Left kidney (tissue), 2 donors: Measurements from ENCODE around the gene GADD45A. TPM values are rescaled to one million over a fixed set of nuclear protein-coding genes. Genes with fewer than 3 reads are reported as not detected.
"Not testable (repeated sequence)": the region's sequence is repeated elsewhere in the genome, so short reads cannot be mapped to it uniquely, and the experiment has no call there.

Experiments used
- DNase-seq: peaks from one replicate; pipeline ENCODE4 v3.0.0-alpha.2; 2013
- polyA plus RNA-seq: library from polyadenylated mRNA; unstranded; fragments of 120-200 nt; gene quantifications from one replicate; pipeline ENCODE4 v1.2.1, GENCODE V29; 2013; ENCODE audit not compliant: insufficient read length

GADD45A gene
- polyA plus RNA-seq, 1 donor: 113 TPM

DNA sequence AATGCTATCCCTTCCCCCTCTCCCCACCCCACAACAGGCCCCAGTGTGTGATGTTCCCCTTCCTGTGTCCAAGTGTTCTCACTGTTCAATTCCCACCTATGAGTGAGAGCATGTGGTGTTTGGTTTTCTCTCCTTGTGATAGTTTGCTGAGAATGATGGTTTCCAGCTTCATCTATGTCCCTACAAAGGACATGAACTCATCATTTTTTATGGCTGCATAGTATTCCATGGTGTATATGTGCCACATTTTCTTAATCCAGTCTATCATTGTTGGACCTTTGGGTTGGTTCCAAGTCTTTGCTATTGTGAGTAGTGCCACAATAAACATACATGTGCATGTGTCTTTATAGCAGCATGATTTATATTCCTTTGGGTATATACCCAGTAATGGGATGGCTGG, 19.7 kb upstream of the GADD45A start:
- DNase-seq: not testable (repeated sequence)

DNA sequence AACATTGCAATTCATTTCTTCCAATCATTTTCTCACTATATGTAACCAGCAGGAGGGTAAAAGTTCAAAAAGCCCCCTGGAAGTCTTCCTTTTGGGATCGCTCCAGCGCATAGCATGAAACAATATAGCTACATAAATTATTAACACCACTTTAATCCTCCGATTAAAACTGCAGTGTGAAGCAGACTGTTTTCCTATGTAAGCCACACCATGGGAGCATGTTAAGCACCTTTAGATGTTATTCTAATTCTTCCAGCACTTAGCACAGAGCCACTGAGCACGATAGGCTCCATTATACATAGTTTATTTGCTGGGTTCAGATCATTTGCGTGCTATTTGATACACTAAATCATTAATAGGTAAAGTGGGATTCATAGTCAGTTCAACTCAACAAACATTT, 18.4 kb upstream of the GADD45A start:
- DNase-seq: no peak

DNA sequence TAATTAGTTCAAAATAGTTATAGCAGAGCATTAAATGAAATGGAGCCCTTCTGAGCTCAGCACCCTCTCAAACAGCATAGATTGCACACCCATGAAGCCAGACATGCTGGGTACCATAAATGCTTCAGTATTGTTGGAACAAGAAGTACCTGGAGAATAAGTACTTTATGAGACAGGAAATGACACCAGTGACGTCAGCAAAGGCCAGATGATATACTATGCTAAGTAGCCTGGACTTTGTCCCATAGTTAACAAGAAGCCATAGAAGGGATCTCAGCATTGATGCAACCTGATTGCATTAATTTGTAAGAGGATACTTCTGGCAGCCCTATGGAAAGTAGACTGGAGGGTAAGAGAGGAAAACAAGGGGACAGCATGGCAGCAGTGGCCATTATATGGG, 16.3 kb upstream of the GADD45A start:
- no peak for DNase-seq

DNA sequence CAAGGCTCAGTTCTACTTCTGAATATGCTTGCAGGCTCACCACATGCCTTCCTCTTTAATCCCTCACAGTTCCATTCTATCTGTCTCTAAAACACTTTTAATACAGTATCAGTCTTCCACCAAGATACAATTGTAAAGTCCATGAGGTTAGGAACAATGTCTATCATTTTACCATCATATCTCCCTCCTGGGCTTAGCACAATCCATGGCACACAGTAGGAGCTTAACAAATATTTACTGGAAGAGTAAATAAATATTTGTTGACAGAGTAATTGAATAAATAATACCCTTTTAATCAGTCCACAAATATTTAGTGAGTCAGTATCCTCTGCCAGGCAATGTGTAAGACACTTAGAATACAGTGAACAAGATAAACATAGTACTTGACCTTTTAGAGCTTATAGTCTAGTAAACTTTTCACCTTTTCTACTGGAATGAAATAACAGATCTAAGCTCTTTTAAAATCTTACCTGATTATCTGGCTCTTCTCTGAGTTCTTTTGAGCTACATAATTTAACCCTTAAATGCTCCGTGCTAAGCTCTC, 12.7 kb upstream of the GADD45A start:
- no peak for DNase-seq

DNA sequence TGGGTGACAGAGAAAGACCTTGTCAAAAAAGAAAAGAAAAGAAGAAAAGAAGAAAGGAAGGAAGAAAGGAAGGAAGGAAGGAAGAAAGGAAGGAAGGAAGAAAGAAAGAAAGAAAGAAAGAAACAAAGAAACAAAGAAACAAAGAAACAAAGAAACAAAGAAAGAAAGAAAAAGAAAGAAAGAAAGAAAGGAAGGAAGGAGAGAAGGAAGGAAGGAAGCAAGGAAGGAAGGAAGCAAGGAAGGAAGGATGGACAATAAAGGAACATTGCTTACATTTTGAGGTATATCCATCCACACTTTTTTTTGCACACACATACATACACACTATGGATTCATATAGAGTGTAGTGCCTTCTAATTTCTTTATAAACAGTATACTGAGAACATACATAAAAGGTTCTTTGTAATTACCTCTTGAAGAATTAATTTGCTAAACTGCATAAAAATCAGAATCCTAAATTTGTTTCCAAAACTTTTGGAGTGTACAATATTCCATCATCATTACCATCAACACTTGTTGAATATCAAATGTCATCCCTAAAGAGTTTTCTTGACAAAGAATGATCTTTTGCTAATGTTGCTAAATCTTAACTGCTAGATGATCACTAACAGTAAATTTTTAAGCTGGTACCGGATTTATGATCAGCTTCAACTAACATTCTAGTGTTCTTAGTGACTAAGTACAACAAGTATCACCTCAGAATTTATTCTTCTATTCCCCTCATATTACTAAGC, 11.4 kb upstream of the GADD45A start:
- no peak for DNase-seq

DNA sequence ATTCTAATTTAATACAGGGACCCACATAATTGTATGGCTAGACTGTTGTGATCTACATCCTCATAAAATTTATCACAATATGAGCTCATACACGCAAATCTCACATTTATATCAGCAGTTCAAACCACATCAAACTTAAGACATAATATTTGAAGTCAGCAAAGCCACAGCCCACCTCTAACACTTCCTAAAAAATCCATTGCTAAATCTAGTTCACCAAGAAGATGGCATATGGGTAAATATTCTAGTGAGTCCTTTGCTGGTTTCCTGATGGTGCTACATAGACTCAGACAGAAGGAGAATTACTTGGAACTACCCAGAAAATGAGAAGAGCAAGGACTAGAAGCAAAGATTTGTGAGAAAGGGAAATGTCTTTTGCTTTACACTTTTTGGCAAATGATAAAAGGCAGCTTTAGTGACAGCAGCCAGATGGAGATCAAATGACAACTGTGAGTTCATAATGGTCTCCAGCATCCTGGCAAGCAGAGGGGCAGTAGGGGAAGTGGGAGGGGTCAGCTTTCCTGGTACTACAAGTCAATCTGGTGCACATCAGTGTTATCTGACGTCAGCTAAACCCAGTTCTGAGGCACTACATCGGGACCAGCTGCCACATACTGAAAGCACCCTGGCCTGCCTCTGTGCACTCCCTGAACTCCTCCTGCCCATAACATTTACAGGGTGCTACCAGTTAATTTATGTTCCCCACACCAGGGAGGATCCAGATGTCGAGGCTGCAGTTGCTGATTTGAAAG, 10.6 kb upstream of the GADD45A start:
- DNase-seq: peak; percentile 49

DNA sequence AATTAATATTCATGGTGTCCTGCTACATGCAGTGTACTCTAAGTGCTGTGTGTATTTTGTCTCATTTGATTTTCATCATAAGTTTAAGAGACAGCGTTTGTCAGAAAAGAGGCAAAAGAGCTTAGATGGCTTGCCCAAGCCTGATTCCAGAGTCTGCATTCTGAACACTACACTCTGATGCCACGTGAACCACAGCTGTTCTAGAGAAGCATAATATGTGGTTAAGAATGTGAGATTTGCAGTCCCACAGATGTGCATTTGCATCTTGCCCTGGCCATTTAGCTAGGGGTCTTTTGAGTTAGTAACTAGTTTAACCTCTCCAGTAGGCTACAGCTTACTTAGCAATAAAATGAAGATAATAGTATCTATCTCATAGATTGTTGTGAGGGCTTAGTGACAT, 9.2 kb upstream of the GADD45A start:
- DNase-seq: no peak

DNA sequence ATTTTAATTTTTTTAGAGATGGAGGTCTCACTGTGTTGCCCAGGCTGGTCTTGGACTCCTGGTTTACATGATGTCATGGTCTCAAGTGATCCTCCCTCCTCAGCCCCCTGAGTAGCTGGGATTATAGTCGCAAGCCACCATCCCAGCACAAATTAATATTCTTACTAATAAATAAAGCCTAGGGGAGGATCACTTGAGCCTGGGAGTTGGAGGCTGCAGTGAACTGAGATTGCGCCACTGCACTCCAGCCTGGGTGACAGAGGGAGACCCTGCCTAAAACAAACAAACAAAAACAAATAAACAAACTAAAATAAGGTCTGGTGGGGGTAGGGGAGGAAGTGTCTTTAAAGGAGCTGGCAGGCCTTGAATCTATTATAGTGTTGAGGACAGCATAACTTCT, 8.7 kb upstream of the GADD45A start:
- no peak for DNase-seq

DNA sequence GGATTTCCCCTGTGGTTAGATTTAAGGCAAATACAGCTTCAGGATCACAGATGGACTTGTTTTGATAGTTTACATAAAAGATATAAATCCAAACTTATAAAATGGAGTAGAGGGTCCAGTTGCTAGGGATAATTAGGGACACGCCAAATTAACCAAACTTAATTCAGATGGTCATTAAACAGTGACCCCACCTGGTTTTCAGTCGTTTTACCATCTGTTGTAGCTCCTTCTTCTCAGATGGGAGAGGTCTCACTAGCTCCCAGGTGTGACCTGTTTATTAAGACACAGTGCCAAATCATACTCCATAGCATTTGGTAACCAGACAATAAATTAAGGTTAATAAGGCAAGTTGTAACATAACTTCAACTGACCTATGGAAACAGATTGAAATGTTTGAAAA, 8.1 kb upstream of the GADD45A start:
- no peak for DNase-seq

DNA sequence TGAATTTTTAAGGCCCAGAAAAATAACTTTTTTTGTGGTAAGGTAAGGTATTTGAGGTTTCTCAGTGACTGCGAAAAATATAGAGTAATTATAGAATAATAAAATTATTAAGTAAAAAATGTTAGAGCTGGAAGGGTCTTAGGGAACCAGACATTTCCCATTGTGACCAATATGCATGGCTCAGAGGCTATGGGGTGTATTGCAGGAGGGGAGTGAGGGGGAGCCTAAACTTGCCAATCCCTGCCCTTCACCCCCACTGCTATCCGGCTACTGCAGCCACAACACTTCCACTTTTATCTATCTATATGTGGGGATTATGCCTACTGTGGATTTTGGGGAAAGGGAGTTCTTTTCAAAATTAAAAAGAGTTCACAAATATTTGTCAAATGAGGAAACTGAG, 7.6 kb upstream of the GADD45A start:
- DNase-seq: no peak

DNA sequence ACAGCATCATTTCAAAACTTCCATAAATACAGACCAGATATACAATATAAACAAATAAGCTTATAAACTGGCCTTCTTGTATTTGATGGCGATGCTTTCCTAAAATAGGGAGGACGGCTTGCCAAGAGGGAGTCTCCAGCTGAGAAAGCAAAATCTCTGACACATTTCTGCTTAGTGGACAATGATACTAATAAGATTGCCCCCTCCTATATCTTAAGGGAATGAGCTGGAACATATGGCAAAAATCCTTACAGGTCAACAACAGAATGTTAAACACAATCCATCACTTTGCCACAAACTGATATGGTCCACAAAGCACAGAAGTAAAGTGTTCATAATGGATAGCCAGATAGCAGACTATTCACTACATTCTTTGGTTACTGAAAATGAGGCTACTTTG, 7.1 kb upstream of the GADD45A start:
- no peak for DNase-seq

DNA sequence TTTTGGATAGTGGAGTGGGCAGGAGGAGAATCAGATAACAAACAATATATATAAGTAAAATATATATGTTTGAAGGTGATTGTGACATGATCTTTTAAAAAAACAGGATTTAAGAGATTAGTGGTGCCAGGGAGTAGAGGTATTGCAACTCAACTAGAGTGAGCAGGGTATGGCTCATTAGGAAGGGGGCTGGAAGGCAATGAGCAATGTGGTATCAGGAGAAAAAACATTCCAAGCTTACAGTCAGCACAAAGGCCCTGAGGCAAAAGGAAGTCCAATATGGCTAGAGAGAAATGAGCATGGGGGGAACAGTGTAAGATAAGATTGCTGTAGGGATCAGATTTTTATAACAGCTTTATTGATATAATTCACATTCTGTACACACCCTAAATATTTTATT, 5.3 kb upstream of the GADD45A start:
- no peak for DNase-seq

DNA sequence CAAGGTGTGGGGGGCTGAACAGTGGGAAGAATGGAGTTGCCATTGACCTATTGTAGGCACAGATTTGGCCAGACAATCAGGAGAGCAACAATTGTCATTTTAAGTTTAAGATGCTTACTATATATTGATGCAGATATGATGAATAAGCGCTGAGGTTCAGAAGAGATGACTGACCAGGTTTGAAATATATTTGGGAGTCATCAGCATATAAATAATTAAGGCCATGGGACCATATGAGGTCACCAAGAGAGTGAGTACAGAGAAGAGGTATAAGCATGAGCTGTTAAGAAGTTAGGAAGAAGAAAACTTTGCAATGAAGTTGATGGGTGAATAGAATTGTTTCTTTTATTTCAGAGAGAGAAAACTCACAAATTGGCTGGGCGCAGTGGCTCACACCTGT, 4.5 kb upstream of the GADD45A start:
- DNase-seq: no peak

DNA sequence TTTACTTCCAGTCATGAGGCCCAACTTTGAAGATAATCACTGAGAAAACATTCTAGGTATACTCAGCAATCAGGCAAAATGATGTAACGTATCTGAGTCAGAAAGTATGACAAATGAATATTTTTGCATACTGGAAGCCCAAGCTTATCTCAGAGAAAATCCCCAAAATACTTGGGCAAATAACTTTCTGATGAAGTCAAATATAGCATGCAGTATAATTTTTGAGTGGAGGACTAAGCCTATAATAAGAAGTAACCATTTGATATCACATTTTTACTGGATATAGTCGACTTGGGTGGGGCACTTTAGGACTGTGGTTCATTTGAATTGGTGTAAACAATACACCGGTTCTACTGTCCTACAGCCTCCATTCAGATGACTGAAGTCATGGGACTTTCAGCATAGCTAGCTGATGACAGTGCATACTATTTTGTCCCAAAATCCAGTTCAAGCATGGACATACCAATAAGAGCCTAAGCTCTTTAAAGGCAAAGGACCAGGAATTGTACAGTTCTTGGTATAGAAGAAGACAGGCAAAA, 2.3 kb upstream of the GADD45A start:
- no peak for DNase-seq

DNA sequence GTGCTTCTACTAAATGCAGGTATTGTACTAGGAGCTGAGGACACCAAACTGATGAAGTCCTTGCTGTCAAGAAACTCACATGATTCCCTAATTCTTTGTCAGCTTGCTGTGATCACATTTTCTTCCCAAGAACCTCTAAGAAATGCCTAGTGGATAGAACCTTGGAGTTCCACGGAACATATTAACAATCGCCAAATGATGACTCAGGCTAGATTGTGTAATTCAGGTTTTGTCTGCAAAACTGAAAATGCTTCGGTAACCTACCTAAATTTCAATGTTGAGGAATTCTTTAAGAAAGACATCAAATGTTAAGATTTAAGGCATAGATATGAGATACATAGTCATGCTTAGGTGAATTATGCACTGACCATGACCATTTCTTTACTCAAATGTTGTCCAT, 1.7 kb upstream of the GADD45A start:
- DNase-seq: no peak

DNA sequence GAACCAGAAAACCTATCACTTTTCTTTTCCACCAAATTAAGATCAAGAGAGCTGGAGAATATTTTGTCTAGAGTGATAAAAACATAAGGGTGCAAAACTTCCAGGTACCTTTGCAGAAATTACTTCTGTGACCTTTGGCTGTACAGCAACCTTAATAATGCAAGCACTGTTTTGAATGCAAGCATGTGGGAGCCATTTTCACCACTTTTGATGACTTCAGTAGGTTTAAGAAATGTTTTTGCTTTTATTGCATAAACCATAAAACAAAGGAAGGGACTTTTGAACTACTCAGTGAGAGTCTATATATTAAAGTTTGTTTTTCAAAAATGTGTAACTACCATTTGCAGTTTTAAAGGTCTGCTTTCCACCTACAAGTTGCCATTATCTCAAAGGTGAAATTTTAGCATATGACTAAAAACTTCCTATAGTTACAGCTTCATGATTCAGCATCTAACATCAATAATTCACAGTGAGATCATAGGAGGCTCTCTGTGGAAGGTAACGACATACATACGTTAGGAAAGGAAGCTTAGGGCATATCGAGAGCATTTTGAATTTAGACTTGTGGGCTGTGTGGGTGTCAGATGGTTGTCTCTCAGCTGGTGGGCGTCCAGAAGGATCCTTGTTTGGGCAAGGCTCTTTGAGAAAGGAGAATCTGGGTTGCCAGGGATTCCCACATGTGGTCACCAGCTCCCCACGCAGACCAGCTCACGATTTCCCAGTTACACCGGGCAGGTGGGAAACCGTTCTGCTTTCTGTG, 1.1 kb upstream of the GADD45A start:
- DNase-seq: no peak

DNA sequence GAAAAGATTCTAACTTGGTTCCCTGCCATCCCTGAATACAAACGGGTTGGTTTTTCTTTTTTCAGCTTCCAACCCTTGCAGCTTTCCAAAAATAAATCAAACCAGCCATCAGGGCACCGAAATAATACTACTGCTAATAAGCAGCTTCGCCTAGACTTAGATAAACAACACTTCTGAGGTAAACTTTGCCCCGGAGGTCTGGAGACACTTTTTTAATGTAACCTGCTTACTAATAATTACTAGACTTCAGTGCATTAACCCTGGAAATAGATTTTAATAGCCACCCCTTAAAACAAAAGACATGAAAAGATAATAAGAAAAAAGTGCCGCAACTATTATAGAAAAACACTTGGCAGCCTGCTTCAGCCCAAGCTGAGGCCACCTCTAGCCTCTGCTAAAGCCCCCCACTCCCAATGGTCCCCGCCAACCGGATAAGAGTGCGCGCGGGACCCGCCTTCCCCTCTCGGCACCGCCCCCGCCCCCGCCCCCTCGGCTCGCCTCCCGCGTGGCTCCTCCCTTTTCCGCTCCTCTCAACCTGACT, 405 bp upstream of the GADD45A start:
- no peak for DNase-seq

DNA sequence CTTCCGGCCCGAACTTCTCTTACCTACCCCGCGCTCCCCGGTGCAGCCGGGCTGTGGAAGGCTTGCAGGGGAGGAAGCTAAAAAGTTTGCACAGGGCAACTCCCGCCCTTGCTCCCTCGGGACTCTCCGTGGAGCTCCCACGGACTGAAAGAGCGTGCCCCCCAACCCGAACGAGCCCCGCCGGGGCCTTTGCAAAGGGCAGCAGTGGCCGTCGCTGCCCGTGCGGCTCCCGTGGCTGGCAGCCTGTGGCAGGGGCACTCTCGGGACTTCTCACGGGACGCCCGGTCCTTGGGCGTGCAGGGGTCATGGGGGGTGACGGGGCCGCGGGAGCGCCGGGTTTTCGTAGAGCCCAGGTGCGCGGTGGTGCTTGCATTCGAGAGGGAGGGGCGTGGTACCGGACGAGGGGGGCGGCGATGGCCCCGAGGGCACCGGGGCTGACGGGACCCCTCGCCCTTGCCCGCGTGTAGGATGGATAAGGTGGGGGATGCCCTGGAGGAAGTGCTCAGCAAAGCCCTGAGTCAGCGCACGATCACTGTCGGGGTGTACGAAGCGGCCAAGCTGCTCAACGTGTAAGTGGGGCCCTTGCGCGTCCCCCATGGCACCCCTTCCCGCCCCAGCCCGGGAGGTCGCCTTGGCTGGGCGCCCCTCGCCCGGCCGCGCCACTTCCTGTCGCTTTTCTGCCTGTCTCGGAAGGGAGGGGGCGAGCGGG, 711 bp downstream of the GADD45A start:
- no peak for DNase-seq

DNA sequence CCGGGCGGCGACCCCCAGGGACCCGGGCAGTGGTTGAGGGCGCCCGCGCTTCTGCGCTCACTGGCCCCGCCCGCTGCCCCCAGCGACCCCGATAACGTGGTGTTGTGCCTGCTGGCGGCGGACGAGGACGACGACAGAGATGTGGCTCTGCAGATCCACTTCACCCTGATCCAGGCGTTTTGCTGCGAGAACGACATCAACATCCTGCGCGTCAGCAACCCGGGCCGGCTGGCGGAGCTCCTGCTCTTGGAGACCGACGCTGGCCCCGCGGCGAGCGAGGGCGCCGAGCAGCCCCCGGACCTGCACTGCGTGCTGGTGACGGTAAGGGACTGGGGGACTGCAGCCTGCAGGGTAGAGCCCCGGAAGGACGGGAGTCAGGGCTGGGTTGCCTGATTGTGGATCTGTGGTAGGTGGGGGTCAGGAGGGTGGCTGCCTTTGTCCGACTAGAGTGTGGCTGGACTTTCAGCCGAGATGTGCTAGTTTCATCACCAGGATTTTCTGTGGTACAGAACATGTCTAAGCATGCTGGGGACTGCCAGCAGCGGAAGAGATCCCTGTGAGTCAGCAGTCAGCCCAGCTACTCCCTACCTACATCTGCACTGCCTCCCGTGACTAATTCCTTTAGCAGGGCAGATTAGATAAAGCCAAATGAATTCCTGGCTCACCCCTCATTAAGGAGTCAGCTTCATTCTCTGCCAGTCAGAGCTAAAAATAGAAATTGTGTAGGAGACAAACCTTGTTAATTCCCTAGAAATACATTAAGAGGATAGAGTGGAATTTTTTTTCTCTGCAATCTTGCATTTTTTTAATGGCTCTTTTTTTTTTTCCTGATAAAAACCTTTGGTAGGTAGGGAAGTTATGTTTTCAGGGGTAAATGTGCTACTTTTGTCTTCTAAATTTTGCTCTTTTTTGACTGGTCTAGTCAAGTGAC, 1.5 kb downstream of the GADD45A start:
- no peak for DNase-seq

DNA sequence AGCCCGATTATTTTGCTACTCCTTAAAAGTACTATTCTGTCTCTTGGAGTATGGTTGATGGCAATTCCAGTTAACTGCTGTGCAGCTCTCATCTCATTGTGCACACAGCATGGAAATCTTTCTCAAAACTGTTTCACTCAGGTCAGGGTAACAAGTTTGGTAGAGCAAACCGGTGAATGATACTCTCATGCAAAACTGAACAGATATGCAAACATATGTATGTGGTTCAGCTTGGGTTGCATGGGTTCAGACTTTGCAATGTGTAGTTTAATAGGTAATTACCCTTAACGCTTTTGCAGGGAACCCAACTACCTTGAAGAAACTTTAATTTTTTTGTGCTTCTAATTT, 2.2 kb downstream of the GADD45A start:
- no peak for DNase-seq

DNA sequence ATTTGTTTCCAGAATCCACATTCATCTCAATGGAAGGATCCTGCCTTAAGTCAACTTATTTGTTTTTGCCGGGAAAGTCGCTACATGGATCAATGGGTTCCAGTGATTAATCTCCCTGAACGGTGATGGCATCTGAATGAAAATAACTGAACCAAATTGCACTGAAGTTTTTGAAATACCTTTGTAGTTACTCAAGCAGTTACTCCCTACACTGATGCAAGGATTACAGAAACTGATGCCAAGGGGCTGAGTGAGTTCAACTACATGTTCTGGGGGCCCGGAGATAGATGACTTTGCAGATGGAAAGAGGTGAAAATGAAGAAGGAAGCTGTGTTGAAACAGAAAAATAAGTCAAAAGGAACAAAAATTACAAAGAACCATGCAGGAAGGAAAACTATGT, 2.6 kb downstream of the GADD45A start:
- DNase-seq: no peak
